Breast epithelium (tissue), 4 donors: ENCODE data around the gene CACNA1A. TPM values are rescaled to one million over a fixed set of nuclear protein-coding genes. Genes with fewer than 3 reads are reported as not detected.

Source experiments
- DNase-seq, 2 donors: peaks; one replicate each; pipeline ENCODE4 v3.0.0-alpha.2; 2019; ENCODE audit warnings: low spot score in 2 of 2
- H3K27ac ChIP-seq, 2 donors: fragments of 200-600 bp; sonication (generic) in 1 of 2; one replicate each; pipeline ENCODE4 v1.5.1; 2016 to 2019; ENCODE audit warnings: mild to moderate bottlenecking in 1 of 2
- H3K27me3 ChIP-seq, 2 donors: fragments of 200-600 bp; sonication (generic) in 1 of 2; one replicate each; pipeline versions ENCODE4 v1.5.1 to v1.6.0; 2017 to 2019; ENCODE audit warnings: control low read depth in 1 of 2, mild to moderate bottlenecking in 1 of 2
- H3K36me3 ChIP-seq: fragments of 200-600 bp; one replicate; pipeline ENCODE4 v1.5.1; 2019
- H3K4me1 ChIP-seq, 2 donors: fragments of 200-600 bp; sonication (generic); one replicate each; pipeline ENCODE4 v1.5.1; 2016 to 2019; ENCODE audit warnings: control low read depth in 1 of 2
- H3K4me3 ChIP-seq, 3 donors: fragments of 200-600 bp; sonication (generic); 1 replicate in 2 of 3; 2 replicates in 1 of 3; pipeline ENCODE4 v1.5.1; 2016 to 2019; ENCODE audit warnings: mild to moderate bottlenecking in 3 of 3, moderate library complexity in 2 of 3
- H3K9me3 ChIP-seq, 2 donors: fragments of 200-600 bp; sonication (generic) in 1 of 2; one replicate each; pipeline ENCODE4 v1.5.1; 2016 to 2019; ENCODE audit warnings: control low read depth in 1 of 2
- CTCF ChIP-seq, 3 donors: fragments of 450-650 bp; IDR thresholded peaks; one replicate each; pipeline ENCODE4 v1.5.1; 2016 to 2017; ENCODE audit warnings: antibody characterized with exemption in 3 of 3, mild to moderate bottlenecking in 3 of 3, moderate library complexity in 3 of 3
- POLR2A ChIP-seq: fragments of 450-650 bp; IDR thresholded peaks from one replicate; pipeline ENCODE4 v1.6.1; 2016; ENCODE audit warnings: antibody characterized with exemption, mild to moderate bottlenecking, moderate library complexity
- POLR2AphosphoS5 ChIP-seq, 3 donors: sonication (generic); formaldehyde crosslinking; IDR thresholded peaks; one replicate each; pipeline ENCODE4 v1.6.1; 2017; ENCODE audit warnings: antibody characterized with exemption in 3 of 3
- intact Hi-C: fragments of 100-400 bp; cut with DNase I; formaldehyde crosslinking; loops from one replicate; pipeline ENCODE4 v1.15.1; 2023; ENCODE audit warnings: low total_unique reads
- total RNA-seq, 3 donors: library from RNA; depleted of rRNA; stranded (reverse); fragments of >200 nt; gene quantifications; one replicate each; pipeline ENCODE4 v1.1.0, GENCODE V29; 2016

The CACNA1A gene
- total RNA-seq, 3 donors from 2014 or later: 0.16 to 1.0 (median 0.33) TPM

- DNase-seq: no peak
- TF ChIP-seq CTCF (IDR thresholded peaks at IDR 0.05) (no peak), POLR2AphosphoS5 (IDR thresholded peaks at IDR 0.05) (no peak), POLR2A (no peak)
- intact Hi-C loops: no loop called here
- Histone ChIP-seq H3K27ac (no peak overlapping the region), H3K27me3 (no peaks in the 10 kb centered on the region), H3K36me3 (no peaks in the 10 kb centered on the region), H3K9me3 (peaks cover 0 to 17% of the 10 kb centered on the region in 2 donors), H3K4me3 (no peak overlapping the region), H3K4me1 (no peaks in the 10 kb centered on the region)
Observed at GRCh38 chr19:13309864-13310263, 196.4 kb downstream of the CACNA1A start.

DNA sequence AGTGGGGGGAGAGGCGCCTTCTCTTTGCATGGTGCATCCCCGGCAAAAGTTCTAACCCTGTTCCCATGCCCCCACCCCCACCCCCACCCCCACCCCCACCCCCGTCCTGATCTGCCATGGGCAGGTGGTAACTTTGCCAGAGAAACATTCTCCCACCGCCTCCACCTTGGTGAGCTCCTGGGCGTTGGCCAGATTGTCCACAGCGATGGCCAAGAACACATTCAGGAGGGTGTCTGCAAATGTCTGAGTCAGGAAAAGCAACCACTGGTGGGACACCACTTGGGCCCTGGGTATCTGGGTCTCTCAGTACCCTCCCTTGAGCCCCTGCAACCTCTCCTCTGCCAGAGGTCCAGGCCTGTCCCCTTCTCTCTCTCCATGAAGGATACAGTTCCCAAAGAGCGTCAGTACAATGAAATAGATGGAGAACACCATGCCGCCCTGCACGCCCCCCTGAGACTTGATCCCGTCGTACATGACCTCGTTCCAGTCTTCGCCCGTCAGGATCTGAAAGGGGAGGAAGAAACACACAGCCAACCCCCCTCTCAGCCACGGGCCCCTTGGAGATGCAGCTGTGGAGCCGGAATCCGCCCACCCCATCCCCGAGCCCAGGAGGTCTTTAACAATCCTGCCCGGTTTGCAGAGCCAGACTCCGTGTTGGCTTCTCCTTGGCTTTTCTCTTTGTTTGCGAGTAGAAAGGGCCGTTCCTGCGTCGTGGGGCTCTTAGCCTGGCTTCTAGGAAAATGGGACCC is 202.7 kb downstream of the CACNA1A start:
- no peak for TF ChIP-seq POLR2AphosphoS5 (IDR thresholded peaks at IDR 0.05)
- TF ChIP-seq POLR2A: no peak
- TF ChIP-seq CTCF (IDR thresholded peaks at IDR 0.05): no peak
- Histone ChIP-seq H3K27ac (no peak overlapping the region), H3K9me3 (no peaks in the 10 kb centered on the region), H3K36me3 (no peaks in the 10 kb centered on the region), H3K4me3 (no peak overlapping the region), H3K4me1 (no peaks in the 10 kb centered on the region), H3K27me3 (peaks cover under 1 to 31% of the 10 kb centered on the region in 2 donors)
- DNase-seq: no peak
- intact Hi-C loops: no loop called here

- Histone ChIP-seq H3K4me1 (no peaks in the 10 kb centered on the region), H3K36me3 (no peaks in the 10 kb centered on the region), H3K9me3 (no peaks in the 10 kb centered on the region), H3K27me3 (peaks cover 3 to 35% of the 10 kb centered on the region in 2 donors), H3K27ac (no peak overlapping the region), H3K4me3 (no peak overlapping the region)
- no peak for TF ChIP-seq POLR2AphosphoS5 (IDR thresholded peaks at IDR 0.05)
- TF ChIP-seq POLR2A: no peak
- no peak for TF ChIP-seq CTCF (IDR thresholded peaks at IDR 0.05)
- DNase-seq: no peak
- intact Hi-C loops: no loop called here
Observed at GRCh38 chr19:13302526-13303270, 203.6 kb downstream of the CACNA1A start.

GRCh38 chr19:13301627-13302334 is 204.5 kb downstream of the CACNA1A start:
- no peaks in the 10 kb centered on the region for H3K4me1 ChIP-seq
- H3K4me3 ChIP-seq: no peak overlapping the region
- intact Hi-C loops: no loop called here
- peaks cover 3 to 35% of the 10 kb centered on the region in 2 donors for H3K27me3 ChIP-seq
- no peaks in the 10 kb centered on the region for H3K9me3 ChIP-seq
- no peak for TF ChIP-seq CTCF (IDR thresholded peaks at IDR 0.05)
- no peak for TF ChIP-seq POLR2A
- TF ChIP-seq POLR2AphosphoS5 (IDR thresholded peaks at IDR 0.05): no peak
- H3K27ac ChIP-seq: no peak overlapping the region
- H3K36me3 ChIP-seq: no peaks in the 10 kb centered on the region
- no peak for DNase-seq
